ENCODE results near the gene BOC. TPM values are rescaled to one million over a fixed set of nuclear protein-coding genes. Genes with fewer than 3 reads are reported as not detected.

The BOC gene
- polyA plus RNA-seq, 1 donor from 2014 or later = 0.53 TPM

- no peak overlapping the region for H3K4me3 ChIP-seq (ENCODE audit: low read length)
These were observed 43.9 kb downstream of the BOC start for GRCh38 chr3:113255100-113255853.

More at GRCh38 chr3:113255100-113255853, 43.9 kb downstream of the BOC start:
- Histone ChIP-seq H2AFZ (ENCODE audit: low read depth, low read length) (no peak overlapping the region), H3K27ac (ENCODE audit: low read length) (no peak overlapping the region), H3K9me3 (ENCODE audit: low read length) (no peaks in the 10 kb centered on the region), H3K9me2 (ENCODE audit: insufficient read depth, low read length) (no peaks in the 10 kb centered on the region), H3K36me3 (ENCODE audit: insufficient read depth, low read length) (no peaks in the 10 kb centered on the region), H3K27me3 (ENCODE audit: insufficient read depth, low read depth, low read length) (no peaks in the 10 kb centered on the region), H4K20me1 (ENCODE audit: insufficient read depth) (no peaks in the 10 kb centered on the region), H3F3A (ENCODE audit: insufficient read depth, low read length, poor library complexity, severe bottlenecking) (no peaks in the 10 kb centered on the region), H3K9ac (ENCODE audit: low read length) (no peak overlapping the region), H3K79me2 (replicated peaks; ENCODE audit: insufficient read depth, low read length) (peaks cover 3% of the 10 kb centered on the region), H3K4me2 (ENCODE audit: low read length) (no peak overlapping the region)
- no peak for TF ChIP-seq POLR2AphosphoS5 (IDR thresholded peaks at IDR 0.05)
- TF ChIP-seq EZH2 (IDR thresholded peaks at IDR 0.05; ENCODE audit: borderline replicate concordance, insufficient read depth, low read length, poor library complexity, severe bottlenecking) = no peak
- no peak for TF ChIP-seq SMC3 (conservative IDR thresholded peaks at IDR 0.05; ENCODE audit: poor library complexity)
- TF ChIP-seq CTCF (IDR thresholded peaks at IDR 0.05; ENCODE audit: poor library complexity, severe bottlenecking) = no peak
- no peak for TF ChIP-seq RAD21 (conservative IDR thresholded peaks at IDR 0.05)
- no peak for TF ChIP-seq REST (IDR thresholded peaks at IDR 0.05; ENCODE audit: borderline replicate concordance)
- no peak for TF ChIP-seq MXI1 (conservative IDR thresholded peaks at IDR 0.05; ENCODE audit: poor library complexity, severe bottlenecking)
- no peak for TF ChIP-seq EP300 (conservative IDR thresholded peaks at IDR 0.05; ENCODE audit: poor library complexity, severe bottlenecking)
- no peak for TF ChIP-seq TAF1 (IDR thresholded peaks at IDR 0.05; ENCODE audit: low read depth)

Measured in neural cell (in vitro differentiated cells).